Neural cell (in vitro differentiated cells): ENCODE measurements around the gene FBXO42. TPM values are rescaled to one million over a fixed set of nuclear protein-coding genes. Genes with fewer than 3 reads are reported as not detected.

ENCODE experiments used
- H2AFZ ChIP-seq: fragments of 200-600, 300-800 bp; sonication (generic), shearing (Covaris generic); 2 replicates; pipeline ENCODE4 v1.6.0; 2014; ENCODE audit warnings: low read depth, mild to moderate bottlenecking, antibody characterized with exemption, low read length, moderate library complexity
- H3F3A ChIP-seq: fragments of 200-600 bp; shearing (Covaris generic); 2 replicates; pipeline ENCODE4 v1.6.1; 2016; ENCODE audit warnings: mild to moderate bottlenecking, moderate library complexity, mixed read lengths, antibody characterized with exemption, low read length; ENCODE audit not compliant: insufficient read depth, poor library complexity, severe bottlenecking
- H3K27ac ChIP-seq: fragments of 200-600, 300-800 bp; sonication (generic), shearing (Covaris generic); 2 replicates; pipeline ENCODE4 v1.5.1; 2014; ENCODE audit warnings: mild to moderate bottlenecking, low read length, moderate library complexity
- H3K27me3 ChIP-seq: fragments of 300-800, 200-600 bp; sonication (generic), shearing (Covaris generic); 2 replicates; pipeline ENCODE4 v1.6.0; 2014; ENCODE audit warnings: mild to moderate bottlenecking, low read depth, low read length, moderate library complexity; ENCODE audit not compliant: insufficient read depth
- H3K36me3 ChIP-seq: fragments of 300-800, 200-600 bp; sonication (generic), shearing (Covaris generic); 2 replicates; pipeline ENCODE4 v1.5.1; 2014; ENCODE audit warnings: mild to moderate bottlenecking, antibody characterized with exemption, low read length, moderate library complexity; ENCODE audit not compliant: insufficient read depth
- H3K4me2 ChIP-seq: fragments of 300-800, 200-600 bp; sonication (generic), shearing (Covaris generic); 2 replicates; pipeline ENCODE4 v1.6.0; 2014; ENCODE audit warnings: mild to moderate bottlenecking, low read length
- H3K4me3 ChIP-seq: fragments of 300-800, 200-600 bp; sonication (generic), shearing (Covaris generic); 2 replicates; pipeline ENCODE4 v1.5.1; 2014; ENCODE audit warnings: mild to moderate bottlenecking, low read length, moderate library complexity
- H3K79me2 ChIP-seq: fragments of 200-600 bp; shearing (Covaris generic); replicated peaks from 2 replicates; pipeline ENCODE4 v1.6.0; 2014; ENCODE audit warnings: mild to moderate bottlenecking, low read length, moderate library complexity; ENCODE audit not compliant: insufficient read depth
- H3K9ac ChIP-seq: fragments of 300-800, 200-600 bp; sonication (generic), shearing (Covaris generic); 2 replicates; pipeline ENCODE4 v1.6.1; 2016; ENCODE audit warnings: mild to moderate bottlenecking, low read length, mixed read lengths
- H3K9me2 ChIP-seq: fragments of 200-600 bp; shearing (Covaris generic); 2 replicates; pipeline ENCODE4 v1.6.1; 2016; ENCODE audit warnings: mild to moderate bottlenecking, low read length, mixed read lengths; ENCODE audit not compliant: insufficient read depth
- H3K9me3 ChIP-seq: fragments of 200-600, 300-800 bp; sonication (generic), shearing (Covaris generic); 2 replicates; pipeline ENCODE4 v1.6.1; 2016; ENCODE audit warnings: mild to moderate bottlenecking, mixed run types, low read length, moderate library complexity, mixed read lengths
- H4K20me1 ChIP-seq: fragments of 200-600 bp; shearing (Covaris generic); 2 replicates; pipeline ENCODE4 v1.6.1; 2016; ENCODE audit warnings: mild to moderate bottlenecking, mixed run types; ENCODE audit not compliant: insufficient read depth
- EP300 ChIP-seq: fragments of 450-650 bp; conservative IDR thresholded peaks from 2 replicates; pipeline ENCODE4 v1.6.1; 2014; ENCODE audit warnings: antibody characterized with exemption, mild to moderate bottlenecking, moderate library complexity; ENCODE audit not compliant: poor library complexity, severe bottlenecking
- EZH2 ChIP-seq: fragments of 200-600, 300-800 bp; shearing (Covaris generic), sonication (generic); IDR thresholded peaks from 2 replicates; pipeline ENCODE4 v1.6.1; 2014; ENCODE audit warnings: antibody characterized with exemption, low read length, borderline replicate concordance, mild to moderate bottlenecking; ENCODE audit not compliant: insufficient read depth, poor library complexity, severe bottlenecking
- MXI1 ChIP-seq: fragments of 450-650 bp; conservative IDR thresholded peaks from 2 replicates; pipeline ENCODE4 v1.6.1; 2014; ENCODE audit warnings: antibody characterized with exemption, mild to moderate bottlenecking; ENCODE audit not compliant: poor library complexity, severe bottlenecking
- POLR2AphosphoS5 ChIP-seq: IDR thresholded peaks from 2 replicates; pipeline ENCODE4 v1.6.1; 2012
- RAD21 ChIP-seq: fragments of 450-650 bp; conservative IDR thresholded peaks from 2 replicates; pipeline ENCODE4 v1.6.1; 2014; ENCODE audit warnings: antibody characterized with exemption, mild to moderate bottlenecking, moderate library complexity
- SMC3 ChIP-seq: fragments of 450-650 bp; conservative IDR thresholded peaks from 2 replicates; pipeline ENCODE4 v1.6.1; 2014; ENCODE audit warnings: antibody characterized with exemption, mild to moderate bottlenecking, moderate library complexity; ENCODE audit not compliant: poor library complexity
- TAF1 ChIP-seq: IDR thresholded peaks from 2 replicates; pipeline ENCODE4 v1.6.1; 2012; ENCODE audit warnings: low read depth
- polyA plus RNA-seq: library from polyadenylated mRNA; depleted of rRNA; stranded (reverse); fragments of >200 nt; gene quantifications from 2 replicates; pipeline ENCODE4 v1.2.3, GENCODE V29; 2014
- TF ChIP-seq, protein P1 (sequence below): fragments of 450-650 bp; IDR thresholded peaks from 2 replicates; pipeline ENCODE4 v1.5.1; 2014; ENCODE audit warnings: antibody characterized with exemption, mild to moderate bottlenecking, moderate library complexity; ENCODE audit not compliant: poor library complexity, severe bottlenecking
- TF ChIP-seq, protein P2 (sequence below): IDR thresholded peaks from 2 replicates; pipeline ENCODE4 v1.6.1; 2012; ENCODE audit warnings: borderline replicate concordance

FBXO42 gene
- polyA plus RNA-seq, 1 donor from 2014 or later, result 30.1 TPM

DNA sequence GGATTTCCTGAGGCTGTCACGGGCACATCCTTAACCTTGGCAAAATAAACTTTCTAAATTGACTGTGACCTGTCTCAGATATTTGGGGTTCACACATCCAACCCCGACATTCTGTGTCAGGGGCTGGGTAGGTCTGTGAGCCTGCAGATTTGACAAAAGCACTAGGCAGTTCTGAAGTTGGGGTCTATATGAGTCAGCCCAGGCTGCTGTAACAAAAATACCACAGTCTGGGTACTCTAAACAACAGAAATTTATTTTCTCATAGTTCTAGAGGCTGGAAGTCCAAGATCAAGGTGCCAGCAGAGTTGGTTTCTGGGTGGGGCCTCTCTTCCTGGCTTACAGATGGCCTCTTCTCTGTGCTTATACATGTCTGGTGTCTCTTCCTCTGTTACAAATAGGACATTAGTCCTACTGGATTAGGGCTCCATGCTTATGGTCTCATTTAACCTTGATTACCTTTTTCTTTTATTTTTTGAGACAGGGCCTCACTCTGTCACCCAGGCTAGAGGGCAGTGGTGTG lies 112.2 kb downstream of the FBXO42 start:
- Histone ChIP-seq H3K27ac (no peak overlapping the region), H3K36me3 (no peaks in the 10 kb centered on the region), H3K4me3 (no peak overlapping the region), H3K4me2 (no peak overlapping the region), H3K79me2 (no peaks in the 10 kb centered on the region), H3K9ac (no peak overlapping the region), H2AFZ (no peak overlapping the region), H4K20me1 (no peaks in the 10 kb centered on the region), H3F3A (no peaks in the 10 kb centered on the region), H3K9me3 (no peaks in the 10 kb centered on the region), H3K9me2 (no peaks in the 10 kb centered on the region), H3K27me3 (no peaks in the 10 kb centered on the region)
- TF ChIP-seq EP300 (no peak), SMC3 (no peak), MXI1 (no peak), EZH2 (no peak)
- TF ChIP-seq, protein P1, sequence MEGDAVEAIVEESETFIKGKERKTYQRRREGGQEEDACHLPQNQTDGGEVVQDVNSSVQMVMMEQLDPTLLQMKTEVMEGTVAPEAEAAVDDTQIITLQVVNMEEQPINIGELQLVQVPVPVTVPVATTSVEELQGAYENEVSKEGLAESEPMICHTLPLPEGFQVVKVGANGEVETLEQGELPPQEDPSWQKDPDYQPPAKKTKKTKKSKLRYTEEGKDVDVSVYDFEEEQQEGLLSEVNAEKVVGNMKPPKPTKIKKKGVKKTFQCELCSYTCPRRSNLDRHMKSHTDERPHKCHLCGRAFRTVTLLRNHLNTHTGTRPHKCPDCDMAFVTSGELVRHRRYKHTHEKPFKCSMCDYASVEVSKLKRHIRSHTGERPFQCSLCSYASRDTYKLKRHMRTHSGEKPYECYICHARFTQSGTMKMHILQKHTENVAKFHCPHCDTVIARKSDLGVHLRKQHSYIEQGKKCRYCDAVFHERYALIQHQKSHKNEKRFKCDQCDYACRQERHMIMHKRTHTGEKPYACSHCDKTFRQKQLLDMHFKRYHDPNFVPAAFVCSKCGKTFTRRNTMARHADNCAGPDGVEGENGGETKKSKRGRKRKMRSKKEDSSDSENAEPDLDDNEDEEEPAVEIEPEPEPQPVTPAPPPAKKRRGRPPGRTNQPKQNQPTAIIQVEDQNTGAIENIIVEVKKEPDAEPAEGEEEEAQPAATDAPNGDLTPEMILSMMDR, result no peak

DNA sequence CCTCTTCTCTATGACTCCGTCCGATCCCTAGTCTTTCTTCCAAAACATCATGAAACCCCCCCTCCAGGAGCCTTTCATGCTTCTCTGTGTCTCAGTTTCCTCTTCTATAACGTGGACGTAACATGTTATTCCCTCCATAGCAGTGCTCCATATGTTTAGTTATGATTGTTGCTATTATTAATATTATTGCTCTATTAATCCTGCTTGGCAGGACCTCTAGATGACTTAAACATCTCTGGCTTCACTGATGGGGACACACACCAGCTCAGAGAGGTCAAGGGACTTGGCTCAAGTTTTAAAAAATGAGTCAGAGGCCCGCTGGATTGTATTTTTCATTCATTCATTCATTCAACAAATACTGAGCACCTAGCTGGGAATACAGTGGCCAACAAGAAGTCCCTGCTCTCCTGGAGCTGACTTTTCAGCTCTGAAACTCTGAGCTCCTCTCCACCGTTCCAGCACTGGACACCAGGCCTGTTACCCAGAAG lies 114.9 kb downstream of the FBXO42 start:
- H4K20me1 ChIP-seq, result no peaks in the 10 kb centered on the region
- H3K9ac ChIP-seq, result peak overlapping the region; percentile 76
- no peaks in the 10 kb centered on the region for H3F3A ChIP-seq
- no peaks in the 10 kb centered on the region for H3K9me2 ChIP-seq
- peak overlapping the region; percentile 77 for H3K4me2 ChIP-seq
- H3K9me3 ChIP-seq, result no peaks in the 10 kb centered on the region
- no peaks in the 10 kb centered on the region for H3K27me3 ChIP-seq
- peak overlapping the region; percentile 81 for H3K4me3 ChIP-seq
- H2AFZ ChIP-seq, result peak overlapping the region; percentile 42
- H3K79me2 ChIP-seq, result no peaks in the 10 kb centered on the region
- TF ChIP-seq MXI1 (peak; percentile 9), EP300 (peak; percentile 3), POLR2AphosphoS5 (no peak), SMC3 (peak; percentile 35)
- no peaks in the 10 kb centered on the region for H3K36me3 ChIP-seq
- peak overlapping the region; percentile 70 for H3K27ac ChIP-seq

DNA sequence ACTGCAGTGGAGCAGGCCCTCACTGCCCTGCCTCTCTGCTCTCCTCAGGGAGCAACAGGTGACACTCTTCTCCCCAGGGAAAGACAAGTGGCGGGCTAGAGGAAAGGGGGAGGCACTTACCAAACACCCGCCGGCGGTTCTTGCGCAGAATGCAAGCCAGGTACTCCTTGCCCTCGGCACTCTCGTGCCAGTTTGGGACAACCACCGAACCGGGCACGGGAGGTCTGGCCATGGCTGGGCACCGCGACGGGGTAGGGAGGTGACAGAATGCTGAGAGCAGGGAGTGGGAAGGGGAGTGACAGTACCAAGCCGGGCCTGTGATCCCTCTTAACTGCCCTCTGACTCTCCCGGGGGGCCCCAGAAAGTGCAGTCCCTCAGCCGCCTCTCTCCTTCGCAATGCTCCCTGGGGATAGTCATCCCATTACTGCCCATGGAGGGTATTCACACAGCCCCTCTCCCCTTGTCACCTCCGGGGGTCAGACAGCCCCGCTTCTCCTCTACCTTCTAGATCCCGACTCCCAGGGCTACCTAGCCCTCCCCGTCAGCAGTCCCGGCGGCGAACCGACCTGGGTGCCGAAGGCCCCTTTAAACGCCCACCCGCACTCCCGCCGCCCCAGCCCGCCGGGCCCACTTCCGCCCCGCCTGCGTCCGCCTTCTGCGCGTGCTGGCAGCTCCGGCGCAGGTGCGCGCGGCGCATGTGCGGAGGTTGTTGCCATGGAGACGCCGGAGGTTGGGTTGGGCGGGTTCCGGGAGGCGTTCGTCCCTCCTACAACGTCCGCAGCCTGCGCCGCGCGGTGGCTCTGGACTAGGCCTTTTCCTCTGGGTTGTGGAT lies 115.6 kb downstream of the FBXO42 start, which contains the start of gene CPLANE2:
TSS of gene CPLANE2 (minus strand) at position 673 of the 832 bp plus-strand sequence. CDS start at position 232, 441 bp downstream.
- Histone ChIP-seq H4K20me1 (no peaks in the 10 kb centered on the region), H3K4me2 (peak within 1 kb of the TSS; percentile 77), H3K9me3 (no peaks in the 10 kb centered on the region), H3K9me2 (no peaks in the 10 kb centered on the region), H3K9ac (peak within 1 kb of the TSS; percentile 76), H3K27ac (peak within 1 kb of the TSS; percentile 70), H3K27me3 (no peaks in the 10 kb centered on the region), H2AFZ (peak within 1 kb of the TSS; percentile 91), H3F3A (no peaks in the 10 kb centered on the region), H3K36me3 (no peaks in the 10 kb centered on the region), H3K4me3 (peak within 1 kb of the TSS; percentile 81), H3K79me2 (no peaks in the 10 kb centered on the region)
- TF ChIP-seq, protein P1, result peak; percentile 30
- TF ChIP-seq POLR2AphosphoS5 (peak; percentile 83), EZH2 (no peak), RAD21 (peak; percentile 34), SMC3 (no peak), TAF1 (peak; percentile 63), MXI1 (peak; percentile 77), EP300 (peak; percentile 17)
- TF ChIP-seq, protein P2, sequence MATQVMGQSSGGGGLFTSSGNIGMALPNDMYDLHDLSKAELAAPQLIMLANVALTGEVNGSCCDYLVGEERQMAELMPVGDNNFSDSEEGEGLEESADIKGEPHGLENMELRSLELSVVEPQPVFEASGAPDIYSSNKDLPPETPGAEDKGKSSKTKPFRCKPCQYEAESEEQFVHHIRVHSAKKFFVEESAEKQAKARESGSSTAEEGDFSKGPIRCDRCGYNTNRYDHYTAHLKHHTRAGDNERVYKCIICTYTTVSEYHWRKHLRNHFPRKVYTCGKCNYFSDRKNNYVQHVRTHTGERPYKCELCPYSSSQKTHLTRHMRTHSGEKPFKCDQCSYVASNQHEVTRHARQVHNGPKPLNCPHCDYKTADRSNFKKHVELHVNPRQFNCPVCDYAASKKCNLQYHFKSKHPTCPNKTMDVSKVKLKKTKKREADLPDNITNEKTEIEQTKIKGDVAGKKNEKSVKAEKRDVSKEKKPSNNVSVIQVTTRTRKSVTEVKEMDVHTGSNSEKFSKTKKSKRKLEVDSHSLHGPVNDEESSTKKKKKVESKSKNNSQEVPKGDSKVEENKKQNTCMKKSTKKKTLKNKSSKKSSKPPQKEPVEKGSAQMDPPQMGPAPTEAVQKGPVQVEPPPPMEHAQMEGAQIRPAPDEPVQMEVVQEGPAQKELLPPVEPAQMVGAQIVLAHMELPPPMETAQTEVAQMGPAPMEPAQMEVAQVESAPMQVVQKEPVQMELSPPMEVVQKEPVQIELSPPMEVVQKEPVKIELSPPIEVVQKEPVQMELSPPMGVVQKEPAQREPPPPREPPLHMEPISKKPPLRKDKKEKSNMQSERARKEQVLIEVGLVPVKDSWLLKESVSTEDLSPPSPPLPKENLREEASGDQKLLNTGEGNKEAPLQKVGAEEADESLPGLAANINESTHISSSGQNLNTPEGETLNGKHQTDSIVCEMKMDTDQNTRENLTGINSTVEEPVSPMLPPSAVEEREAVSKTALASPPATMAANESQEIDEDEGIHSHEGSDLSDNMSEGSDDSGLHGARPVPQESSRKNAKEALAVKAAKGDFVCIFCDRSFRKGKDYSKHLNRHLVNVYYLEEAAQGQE, result peak; percentile 76
